ENCODE data around the gene IQSEC1.

Gene IQSEC1

DNA sequence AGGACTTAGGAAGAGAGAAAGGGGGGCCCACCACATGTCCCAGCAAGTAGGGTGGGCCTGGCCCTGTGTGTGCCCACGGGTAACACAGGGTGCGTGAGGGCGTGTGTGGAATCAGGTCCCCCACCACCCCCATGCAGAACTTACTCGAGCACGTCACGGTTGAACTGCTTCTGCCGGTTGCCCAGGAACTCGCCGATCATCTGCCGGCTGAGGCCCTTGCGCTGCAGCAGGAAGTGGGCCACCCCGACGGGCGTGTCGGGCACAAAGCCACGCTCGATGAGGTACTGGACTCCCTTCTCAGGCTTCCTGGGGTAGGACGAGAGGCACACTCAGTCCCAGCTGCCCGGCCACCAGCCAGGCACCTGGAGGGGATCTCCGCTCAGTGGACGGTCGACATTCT, 148.8 kb downstream of the IQSEC1 start:
- DNase-seq = no peak

DNA sequence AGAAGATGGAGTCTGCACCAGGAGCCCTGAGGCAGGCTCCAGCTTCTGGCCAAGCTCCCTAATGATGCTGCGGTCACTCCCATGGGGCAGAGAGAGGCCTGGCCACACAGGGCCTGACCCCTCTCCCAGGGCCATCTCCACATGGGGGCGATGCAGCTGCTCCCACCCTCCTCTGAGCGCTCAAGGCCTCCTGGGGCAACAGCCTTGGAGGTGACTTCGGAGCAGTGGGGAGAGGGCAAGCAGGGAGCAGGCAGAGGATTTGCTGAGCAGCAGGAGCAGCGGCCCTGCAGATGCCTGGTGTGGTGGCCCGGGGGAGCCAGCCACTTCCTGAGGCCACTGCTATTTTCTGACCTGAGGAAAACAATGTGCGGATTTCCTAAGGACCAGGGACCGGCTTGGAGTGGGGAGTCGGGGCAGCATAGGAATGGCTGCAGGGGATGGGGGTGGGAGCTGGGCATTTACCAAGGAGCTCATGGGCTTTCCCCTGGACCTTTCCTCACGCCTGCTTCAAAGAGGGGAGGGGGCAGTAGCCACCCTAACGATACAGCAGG, 150.3 kb downstream of the IQSEC1 start:
- no peak for DNase-seq

DNA sequence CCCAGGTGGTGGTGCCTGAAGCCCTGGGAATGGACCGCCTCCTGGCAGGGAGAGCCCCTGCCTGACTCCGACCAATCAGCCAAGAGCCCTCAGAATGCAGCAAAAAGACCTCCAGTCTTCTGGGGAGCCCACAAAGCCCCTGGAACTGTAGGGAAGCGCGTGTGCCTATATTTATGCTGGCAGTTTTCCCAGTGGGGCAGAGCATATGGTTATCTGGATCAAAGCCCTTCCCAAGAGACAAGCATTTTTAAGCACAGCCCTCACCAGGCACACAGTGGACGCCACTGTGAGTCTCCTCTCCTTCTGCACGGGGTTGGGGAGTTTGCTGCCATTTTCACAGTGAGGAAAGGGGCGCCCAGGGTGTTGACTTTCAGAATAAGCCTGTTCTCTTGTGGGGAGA, 150.9 kb downstream of the IQSEC1 start:
- no peak for DNase-seq

DNA sequence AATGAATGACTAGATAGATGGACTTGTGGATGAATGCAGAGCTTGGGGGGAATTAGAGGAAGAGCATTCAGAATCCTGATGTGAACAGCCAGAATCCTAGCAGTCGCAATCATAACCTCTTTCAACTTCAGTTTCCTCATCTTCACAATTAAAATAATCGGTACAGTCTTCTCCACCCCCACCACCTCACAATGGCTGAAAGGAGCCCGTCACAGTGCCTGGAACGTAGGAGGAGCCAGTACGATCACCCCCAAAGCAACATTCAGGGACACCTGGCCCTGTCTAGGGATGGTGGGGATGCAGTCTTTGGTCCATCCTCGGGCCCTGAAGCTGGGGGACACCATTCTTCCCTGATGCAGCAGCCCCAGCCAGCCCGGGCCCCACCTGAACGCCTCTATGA, 151.5 kb downstream of the IQSEC1 start:
- DNase-seq = no peak

DNA sequence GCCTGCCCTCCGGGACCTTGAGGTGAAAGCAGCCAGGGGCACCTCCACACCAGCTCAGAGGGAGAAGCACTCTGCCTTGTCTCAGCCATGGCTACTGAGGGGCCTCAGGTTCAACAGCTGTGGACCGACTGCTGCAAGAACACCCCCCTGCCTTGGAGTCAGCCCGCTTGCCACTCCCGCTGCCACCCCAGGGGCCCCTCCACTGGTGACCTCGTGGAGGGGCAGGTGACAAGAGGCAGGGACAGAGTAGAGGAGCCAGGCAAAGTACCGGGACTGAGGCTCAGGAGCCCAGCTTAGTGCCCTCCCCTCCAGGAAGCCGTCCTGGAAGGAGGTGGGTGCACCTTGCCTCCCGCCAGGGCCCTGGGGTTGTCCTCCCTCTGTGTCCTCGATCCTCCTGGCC, 152.3 kb downstream of the IQSEC1 start:
- no peak for DNase-seq

DNA sequence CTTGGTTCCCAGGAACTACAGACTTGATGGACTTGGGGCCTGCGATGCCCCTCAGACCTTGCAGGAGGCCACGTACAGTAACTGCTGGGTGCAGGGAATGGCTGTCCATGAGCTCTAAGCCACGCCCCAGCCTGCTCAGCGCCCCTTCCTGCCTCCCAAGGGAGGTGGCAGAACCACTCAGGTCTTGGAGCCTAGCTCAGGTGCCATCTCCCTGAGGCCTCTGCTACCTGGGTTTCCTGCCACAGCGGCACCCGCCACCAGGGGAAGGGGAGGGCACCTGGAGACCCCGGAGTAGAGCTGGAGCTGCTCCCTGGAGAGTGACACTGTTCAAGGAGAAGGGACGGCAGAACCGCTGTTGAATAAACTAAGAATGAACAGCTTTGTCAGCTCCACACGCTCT, 154.0 kb downstream of the IQSEC1 start:
- DNase-seq = no peak

DNA sequence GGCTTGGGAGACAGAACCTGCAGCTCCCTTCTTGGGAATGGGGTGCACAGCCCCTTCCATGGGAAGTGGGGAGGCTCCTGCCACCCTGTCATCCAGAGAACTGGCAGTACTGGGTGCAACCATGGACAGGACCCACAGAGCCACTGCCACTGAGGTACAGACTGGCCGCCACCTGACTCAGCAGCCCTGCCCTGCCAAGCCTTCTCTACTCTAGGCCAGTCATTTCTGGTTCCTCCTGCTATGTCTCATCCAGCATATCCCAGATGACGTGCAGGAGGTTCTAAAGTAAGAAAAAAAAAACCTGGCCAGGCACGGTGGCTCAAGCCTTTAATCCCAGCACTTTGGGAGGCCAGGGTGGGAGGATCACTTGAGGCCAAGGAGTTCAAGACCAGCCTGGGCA, 155.0 kb downstream of the IQSEC1 start:
- no peak for DNase-seq

DNA sequence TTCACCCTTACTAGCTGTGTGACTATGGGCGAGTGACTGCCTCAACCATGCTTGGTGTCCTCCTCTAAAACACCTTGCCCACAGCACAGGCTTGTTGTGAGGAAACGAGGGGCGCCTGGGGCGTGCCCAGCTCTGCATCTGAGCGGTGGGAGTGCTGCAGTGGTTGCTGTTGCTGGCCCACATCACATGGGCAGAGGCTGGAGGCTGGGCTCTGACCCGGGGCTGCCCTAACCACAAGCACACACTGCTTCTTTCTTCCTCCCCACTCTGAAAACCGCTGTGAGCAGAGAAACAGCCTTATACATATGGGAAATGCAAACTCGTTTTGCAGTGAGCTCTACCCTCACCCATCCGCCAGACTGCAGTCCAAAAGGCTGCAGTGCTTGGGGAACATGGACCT, 157.1 kb downstream of the IQSEC1 start:
- DNase-seq = peak; percentile 60

DNA sequence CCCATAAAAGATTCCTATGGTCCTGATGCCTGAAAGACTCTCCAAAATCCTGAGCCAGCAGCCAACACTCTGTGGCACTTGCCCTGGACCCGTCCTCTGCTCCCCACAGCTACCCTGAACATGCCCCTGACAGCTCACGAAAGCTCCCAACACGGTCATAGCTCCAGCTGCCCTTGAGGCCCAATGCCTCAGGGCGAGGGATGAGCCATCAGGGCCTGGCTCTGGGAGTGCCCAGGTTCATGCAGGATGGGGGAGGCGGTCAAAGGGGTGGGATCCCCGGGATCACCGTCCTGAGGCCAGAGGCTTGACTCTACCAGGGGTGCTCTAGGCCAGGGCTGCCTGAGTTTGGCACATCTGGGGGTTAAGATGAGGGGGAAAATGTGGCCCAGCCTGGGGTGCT, 159.1 kb downstream of the IQSEC1 start:
- DNase-seq = no peak

DNA sequence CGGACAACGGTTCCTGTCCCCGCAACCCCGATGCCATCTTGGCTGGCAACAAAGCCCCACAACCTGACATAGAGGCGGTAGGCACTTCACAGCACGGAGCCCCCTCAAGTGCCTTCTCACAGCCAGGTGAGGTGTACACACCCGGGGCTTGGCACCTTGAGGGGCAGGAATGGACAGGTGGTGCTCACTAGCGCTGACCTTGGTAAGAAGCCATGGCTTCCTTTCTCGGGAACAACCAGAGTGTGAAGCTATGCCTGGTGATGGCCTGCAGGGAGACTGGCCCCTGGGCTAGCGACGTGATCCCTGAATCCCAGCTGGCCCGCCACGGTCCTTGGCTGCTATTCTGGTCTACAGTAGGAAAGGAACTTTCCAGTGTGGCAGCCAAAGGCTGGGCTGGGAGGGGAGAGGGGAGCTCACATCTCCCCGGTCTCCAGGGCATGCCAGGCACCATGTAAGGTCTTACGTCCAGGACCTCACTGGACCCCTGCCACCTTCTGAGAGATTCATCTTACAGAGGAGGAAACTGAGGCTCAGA, 161.3 kb downstream of the IQSEC1 start:
- DNase-seq = no peak

DNA sequence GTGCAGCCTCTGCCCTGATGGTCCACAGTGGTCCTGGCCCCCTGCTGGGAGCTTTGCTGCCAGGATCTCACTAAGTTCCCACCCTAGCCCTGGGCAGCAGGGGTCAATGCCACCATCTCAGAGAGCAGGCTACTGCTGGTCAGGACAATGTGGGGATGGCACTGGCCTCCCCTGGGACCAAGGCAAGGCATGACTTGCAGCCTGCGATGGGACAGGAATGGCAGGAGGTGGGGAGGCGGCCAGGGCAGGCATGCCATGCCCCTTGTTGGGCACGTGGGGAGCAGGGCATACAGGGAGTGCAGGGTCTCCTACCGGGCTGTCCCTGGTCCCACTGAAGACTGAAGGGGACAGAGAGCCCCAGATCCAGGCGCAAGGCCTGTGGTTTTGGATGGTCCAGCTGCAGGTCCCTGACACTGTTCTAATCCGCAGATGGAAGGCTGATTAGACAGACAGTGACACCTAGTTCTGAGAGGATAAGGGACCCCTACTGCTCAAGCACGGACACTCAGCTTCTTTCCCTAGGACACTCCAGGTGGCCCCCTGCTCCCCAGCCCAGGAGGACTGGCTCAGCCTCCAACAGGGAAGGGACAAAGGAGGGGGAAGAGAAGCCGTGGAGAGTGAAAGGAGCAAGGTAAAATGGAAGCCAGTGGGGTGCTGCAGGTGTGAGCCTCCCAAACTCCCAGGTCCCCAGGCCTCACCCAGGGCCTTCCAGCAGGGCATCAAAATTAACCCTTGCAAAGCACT, 162.7 kb downstream of the IQSEC1 start:
- DNase-seq = no peak

DNA sequence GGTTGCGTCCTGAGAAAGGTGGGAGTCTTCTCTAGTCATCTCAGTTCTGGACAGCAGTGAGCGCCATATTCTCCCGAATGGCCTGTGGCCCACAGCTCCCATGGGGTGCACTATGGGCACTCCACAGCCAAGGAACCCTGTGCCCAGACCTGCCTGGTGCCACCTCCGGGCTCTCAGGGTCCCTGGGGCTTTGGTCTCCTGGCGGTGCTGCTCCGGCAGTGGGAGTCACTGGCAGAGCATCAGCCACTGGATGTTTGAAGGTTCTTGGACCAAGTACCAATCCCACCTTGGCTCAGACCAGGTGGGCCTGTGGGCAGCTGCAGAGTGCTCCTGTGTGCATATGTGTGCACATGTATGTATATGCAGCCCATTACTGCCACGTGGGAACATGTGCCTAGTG, 163.5 kb downstream of the IQSEC1 start:
- DNase-seq = no peak

DNA sequence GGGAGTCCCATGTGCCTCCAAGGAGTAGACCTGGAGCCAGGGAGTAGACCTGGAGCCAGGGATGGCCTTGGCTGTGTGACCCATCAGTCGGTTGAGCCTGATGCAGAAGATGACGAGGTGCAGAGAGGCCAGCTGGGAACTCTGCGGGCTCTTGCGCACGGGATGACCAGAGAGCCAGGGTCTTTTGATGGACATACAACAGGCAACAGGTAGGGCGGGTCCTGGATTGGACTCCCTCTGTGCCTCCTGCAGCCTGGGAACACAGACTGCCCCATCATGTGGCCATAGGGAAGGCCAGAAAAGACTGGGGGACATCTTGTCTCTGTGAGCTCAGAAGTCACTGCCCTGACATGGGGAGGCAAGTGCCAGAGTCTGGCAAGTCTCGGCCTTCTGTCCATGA, 164.4 kb downstream of the IQSEC1 start:
- DNase-seq = no peak

DNA sequence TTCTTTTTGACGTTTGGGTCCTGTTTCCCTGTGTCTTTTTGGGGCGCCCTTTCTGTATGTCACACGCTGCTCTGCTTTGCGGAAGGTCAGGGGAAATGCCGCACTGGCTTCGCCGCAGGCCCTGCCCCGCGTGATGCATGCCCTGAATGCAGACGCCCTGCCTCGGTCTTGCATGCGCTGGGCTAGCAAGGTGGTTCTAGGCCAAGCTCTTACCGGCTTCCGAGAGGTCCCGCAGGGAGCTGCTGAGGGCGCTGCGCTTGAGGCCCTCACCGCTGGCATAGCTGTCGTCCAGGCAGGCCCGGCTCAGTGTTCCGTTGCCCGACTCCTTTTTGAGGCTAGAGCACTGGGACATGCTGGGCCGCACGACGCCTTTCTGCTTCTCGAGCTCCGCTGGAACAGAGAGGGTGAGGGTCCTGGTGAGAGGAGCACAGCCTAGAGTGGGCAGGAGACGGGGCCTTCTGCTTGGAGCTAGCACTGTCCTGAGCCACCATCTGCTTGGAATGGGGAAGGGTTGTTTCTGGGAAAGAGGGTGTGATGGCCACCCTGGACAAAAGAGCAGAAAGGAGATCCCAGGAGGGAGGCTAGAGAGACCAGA, 165.0 kb downstream of the IQSEC1 start:
- DNase-seq = no peak

DNA sequence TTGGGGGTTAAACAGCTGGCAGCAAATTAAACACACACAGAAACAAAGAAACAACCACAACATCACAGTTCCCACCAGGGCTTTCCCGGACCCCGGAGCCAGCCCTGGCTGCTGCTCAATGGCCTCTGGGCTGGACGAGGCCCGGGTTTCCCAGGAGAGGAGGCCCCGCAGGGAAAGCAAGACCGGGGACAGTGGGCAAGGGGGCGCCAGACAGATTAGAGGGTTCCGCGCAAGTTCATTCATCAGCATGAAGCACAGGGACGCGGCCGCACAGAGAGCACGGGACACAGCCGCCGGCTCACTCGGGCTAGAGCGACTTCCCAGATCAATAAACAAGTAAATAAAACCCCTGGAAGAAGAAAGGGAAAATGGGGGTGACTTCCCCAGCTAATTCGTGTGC, 165.5 kb downstream of the IQSEC1 start:
- no peak for DNase-seq

DNA sequence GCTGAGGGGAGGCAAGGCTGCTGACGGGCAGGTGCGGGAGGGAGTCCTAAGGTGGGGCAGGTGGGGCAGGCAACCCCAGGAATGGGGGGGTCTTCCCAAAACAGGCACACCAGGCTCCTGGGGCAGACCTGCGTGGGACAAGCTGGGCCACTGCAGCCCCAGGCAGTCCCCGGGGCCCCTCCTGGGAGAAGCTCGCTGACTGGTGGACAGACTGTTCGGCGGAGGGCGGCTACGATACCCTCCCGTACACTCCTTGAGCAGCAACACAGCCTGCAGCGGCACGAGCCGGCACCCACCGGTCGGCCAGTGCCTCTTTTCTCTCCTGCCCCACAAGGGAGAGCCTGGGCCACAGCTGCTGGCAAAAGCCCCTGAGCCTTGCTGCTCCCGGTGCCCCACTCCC, 165.9 kb downstream of the IQSEC1 start:
- no peak for DNase-seq

DNA sequence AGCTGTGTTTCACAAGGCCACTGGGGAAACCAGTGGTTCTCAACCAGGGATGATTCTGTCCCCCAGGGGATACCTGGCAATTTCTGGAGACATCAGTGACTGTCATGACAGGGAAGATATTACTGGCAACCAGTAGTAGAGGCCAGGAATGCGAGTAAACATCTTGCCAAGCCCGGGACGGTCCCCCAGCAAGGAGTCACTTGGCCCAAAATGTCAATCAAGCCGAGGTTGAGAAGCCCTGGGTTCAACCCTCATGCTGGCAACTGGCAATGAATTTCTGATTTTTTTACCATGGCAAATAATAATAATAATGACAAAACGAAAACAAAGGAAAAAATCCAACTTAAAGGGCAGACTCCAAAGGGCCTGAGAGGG, 166.3 kb downstream of the IQSEC1 start:
- no peak for DNase-seq

DNA sequence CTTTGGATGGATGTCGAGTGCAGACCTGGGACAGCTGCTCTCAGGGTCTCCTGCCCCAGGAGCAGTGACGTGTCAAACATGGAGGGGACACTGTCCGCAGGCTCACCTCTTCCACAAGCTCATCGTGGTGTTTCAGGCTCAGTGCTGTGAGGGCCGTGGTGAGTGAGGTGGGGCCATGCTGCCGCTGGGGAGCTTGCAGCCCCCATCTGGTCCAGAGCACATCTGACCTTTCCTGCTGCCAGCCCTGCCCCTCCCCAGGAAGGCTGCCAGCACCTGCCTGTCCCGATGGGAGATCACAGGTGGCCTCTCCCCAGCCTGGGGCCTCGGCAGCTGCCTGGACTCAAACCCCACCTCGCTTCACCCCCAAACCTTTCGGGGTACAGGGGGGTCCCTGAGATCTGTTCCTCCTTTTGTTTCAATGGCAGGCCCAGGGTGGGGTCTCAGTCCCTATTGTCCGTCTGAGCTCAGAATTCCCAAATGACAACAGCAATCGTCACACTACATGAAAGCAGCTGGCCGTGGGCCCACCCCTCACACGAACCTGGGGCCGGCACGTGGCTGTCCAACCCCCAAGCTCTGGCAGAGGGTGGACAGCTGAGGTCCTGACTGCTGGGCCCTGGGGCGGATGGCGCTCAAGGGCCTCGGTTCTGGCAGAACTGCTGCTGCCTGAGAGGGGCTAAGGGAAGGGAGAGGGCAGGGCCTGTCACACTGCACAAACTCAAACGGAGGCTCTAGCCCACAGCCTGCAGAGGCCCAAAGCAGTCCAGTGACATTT, 166.9 kb downstream of the IQSEC1 start:
- DNase-seq = no peak

DNA sequence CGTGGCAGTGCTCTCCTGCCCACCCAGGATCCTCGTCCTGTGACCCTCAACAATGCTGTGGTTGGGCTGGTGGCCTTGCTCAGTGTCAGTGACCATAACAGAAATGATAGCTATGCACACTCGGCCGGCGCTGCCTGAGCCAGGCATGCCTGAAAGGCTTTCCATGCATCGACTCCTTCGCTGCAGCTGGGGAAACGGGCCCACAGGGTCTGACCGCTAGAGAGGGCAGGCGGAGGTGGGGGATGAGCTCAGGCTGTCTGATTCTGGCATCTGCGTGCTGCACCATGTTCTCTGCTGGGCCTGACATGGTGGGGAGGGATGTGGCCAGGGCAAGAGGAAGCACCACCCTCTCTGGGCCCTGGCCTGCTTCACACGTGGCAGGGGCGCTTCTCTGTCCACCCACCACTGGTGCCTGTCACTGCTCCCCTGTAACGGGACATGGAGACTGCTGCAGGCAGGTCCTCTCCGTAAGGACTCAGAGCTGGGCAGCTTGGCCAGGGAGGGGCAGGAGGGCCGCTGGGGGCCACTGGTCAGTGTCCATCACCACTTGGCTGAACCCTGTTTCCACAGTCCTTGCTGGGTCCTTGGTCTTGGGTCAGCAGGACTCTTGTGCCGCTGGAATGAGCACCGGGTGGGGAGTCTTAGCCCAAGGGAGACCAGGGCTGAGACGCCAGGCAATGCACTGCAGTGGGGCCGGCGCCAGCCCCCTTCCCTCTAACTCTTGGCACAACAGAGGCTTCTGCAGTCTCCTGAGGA, 167.7 kb downstream of the IQSEC1 start:
- DNase-seq = no peak

DNA sequence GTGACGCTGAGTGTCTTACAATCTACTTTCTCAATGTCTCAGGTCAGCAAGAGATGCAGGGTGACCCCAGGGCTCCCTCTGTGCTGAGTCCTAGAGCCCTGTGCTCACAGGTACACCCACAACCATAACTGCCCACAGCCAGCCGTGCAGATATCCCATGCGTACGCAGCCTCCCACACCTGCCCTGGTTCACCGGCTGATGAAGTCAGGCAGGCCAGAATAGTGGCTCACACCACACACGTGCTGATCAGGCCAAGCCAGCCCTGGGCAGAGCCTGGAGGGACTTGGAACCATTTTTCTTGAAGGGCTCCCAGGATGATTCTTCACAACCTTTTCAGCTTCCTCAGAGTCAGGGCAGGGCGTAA, 168.3 kb downstream of the IQSEC1 start:
- no peak for DNase-seq

DNA sequence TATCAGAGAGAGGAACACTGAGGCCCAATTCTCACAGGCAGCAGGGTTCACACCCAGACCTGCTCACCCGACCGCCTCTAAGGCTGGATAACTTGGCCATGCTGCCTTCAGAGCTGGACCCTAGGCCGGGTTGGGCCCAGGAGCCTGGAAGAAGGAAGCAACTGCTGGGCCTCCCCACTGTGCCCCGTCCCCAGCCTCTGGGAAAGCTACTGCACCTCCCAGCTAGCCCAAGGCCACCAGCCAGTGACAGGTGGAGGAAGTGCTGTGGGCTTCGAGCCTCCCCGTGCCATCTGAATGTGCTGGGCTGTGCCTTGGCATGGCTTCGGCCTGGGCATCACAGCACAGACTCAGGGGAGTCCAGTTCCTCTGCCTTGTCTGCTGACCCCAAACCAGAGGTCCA, 169.3 kb downstream of the IQSEC1 start:
- no peak for DNase-seq

DNA sequence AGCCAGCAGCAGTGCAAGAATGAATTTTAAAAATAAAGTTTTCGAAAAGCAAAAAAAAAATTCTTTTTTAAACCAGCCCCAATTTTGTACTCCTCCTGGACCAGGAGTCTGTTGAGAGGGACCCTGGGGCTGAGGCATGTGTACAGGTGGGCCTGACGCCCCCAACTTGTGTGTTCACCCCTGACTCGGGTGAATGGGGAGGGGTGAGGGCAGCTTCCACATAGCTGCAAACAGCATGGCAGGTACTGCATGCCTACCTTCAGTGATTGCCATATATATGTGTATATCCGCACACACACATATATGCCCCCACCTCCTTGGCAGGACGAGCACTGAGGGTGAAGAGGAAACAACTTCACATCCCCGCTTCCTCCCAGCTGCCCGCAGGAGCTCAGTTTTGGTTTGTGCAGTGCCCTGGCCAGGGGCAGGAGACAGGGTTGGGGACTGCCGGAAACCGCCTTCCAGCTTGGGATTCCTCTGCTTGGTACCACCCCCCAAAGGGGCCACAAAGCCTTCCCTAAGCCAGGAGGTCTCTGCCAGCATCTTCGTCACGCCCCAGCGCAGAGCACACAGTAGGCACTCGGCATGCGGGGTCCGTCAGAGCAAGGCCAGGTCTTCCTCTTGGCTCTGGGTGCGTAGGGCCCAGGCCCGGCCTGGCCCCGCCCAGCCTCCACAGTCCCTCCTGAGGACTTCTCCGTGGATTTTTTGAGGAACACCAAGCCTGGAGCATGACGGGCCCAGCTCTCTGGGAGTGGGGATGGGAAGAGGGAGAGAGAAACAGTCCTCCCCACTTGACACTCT, 170.0 kb downstream of the IQSEC1 start:
- no peak for DNase-seq

All from CD4-positive, alpha-beta T cell treated with Interleukin-17A for 1 hour (primary cell).